Trophoblast cell (in vitro differentiated cells and primary cell): Measurements from ENCODE around the gene CFDP1.

Experiments used
- DNase-seq, 2 donors: peaks; one replicate each; pipeline ENCODE4 v3.0.0-alpha.2; 2016
- H2AFZ ChIP-seq: 2 replicates; pipeline ENCODE4 v1.6.1; 2013; ENCODE audit warnings: low read length, moderate library complexity, mild to moderate bottlenecking; ENCODE audit not compliant: insufficient read depth, poor library complexity
- H2AK5ac ChIP-seq: 2 replicates; pipeline ENCODE4 v1.6.1; 2013; ENCODE audit warnings: mild to moderate bottlenecking, low read length
- H2BK120ac ChIP-seq: 2 replicates; pipeline ENCODE4 v1.6.1; 2013; ENCODE audit warnings: low read length, mild to moderate bottlenecking, moderate library complexity; ENCODE audit not compliant: insufficient read depth, poor library complexity
- H2BK12ac ChIP-seq: 2 replicates; pipeline ENCODE4 v1.6.1; 2013; ENCODE audit warnings: mild to moderate bottlenecking, low read length, moderate library complexity
- H2BK5ac ChIP-seq: 2 replicates; pipeline ENCODE4 v1.6.1; 2013; ENCODE audit warnings: low read length, low read depth, moderate library complexity, mild to moderate bottlenecking; ENCODE audit not compliant: poor library complexity
- H3K14ac ChIP-seq: 2 replicates; pipeline ENCODE4 v1.6.1; 2013; ENCODE audit warnings: mild to moderate bottlenecking, low read length
- H3K18ac ChIP-seq: 2 replicates; pipeline ENCODE4 v1.6.1; 2013; ENCODE audit warnings: mild to moderate bottlenecking, low read length
- H3K23ac ChIP-seq: 2 replicates; pipeline ENCODE4 v1.6.1; 2013; ENCODE audit warnings: low read length
- H3K27ac ChIP-seq: 2 replicates; pipeline ENCODE4 v1.5.1; 2013; ENCODE audit warnings: low read depth, mild to moderate bottlenecking, inconsistent platforms, low read length, moderate library complexity
- H3K27me3 ChIP-seq: 2 replicates; pipeline ENCODE4 v1.6.1; 2013; ENCODE audit warnings: inconsistent platforms, mild to moderate bottlenecking, low read length, moderate library complexity; ENCODE audit not compliant: insufficient read depth
- H3K36me3 ChIP-seq, 2 experiments: 1 replicate in 1 of 2; 2 replicates in 1 of 2; pipeline ENCODE4 v1.6.1; 2013; ENCODE audit warnings: low read length in 2 of 2, mild to moderate bottlenecking in 2 of 2, moderate library complexity in 1 of 2; ENCODE audit not compliant: insufficient read depth in 2 of 2, control insufficient read depth in 1 of 2
- H3K4ac ChIP-seq: 2 replicates; pipeline ENCODE4 v1.6.1; 2013; ENCODE audit warnings: low read depth, mild to moderate bottlenecking, low read length, moderate library complexity
- H3K4me1 ChIP-seq, 2 experiments: 1 replicate in 1 of 2; 2 replicates in 1 of 2; pipeline ENCODE4 v1.6.1; 2013; ENCODE audit warnings: low read length in 2 of 2, mild to moderate bottlenecking in 2 of 2, moderate library complexity in 1 of 2; ENCODE audit not compliant: insufficient read depth in 2 of 2, control insufficient read depth in 1 of 2
- H3K4me2 ChIP-seq: 2 replicates; pipeline ENCODE4 v1.6.1; 2013; ENCODE audit warnings: inconsistent platforms, mild to moderate bottlenecking, low read length, moderate library complexity
- H3K4me3 ChIP-seq: 2 replicates; pipeline ENCODE4 v1.5.1; 2013; ENCODE audit warnings: mild to moderate bottlenecking, low read depth, low read length, inconsistent platforms
- H3K79me1 ChIP-seq: one replicate; pipeline ENCODE4 v1.6.1; 2013; ENCODE audit warnings: low read length
- H3K79me2 ChIP-seq: 2 replicates; pipeline ENCODE4 v1.6.1; 2013; ENCODE audit warnings: low read length, mild to moderate bottlenecking; ENCODE audit not compliant: control insufficient read depth, insufficient read depth, poor library complexity
- H3K9ac ChIP-seq: 2 replicates; pipeline ENCODE4 v1.6.1; 2013; ENCODE audit warnings: mild to moderate bottlenecking, low read length
- H3K9me3 ChIP-seq: 2 replicates; pipeline ENCODE4 v1.6.1; 2013; ENCODE audit warnings: low read depth, mild to moderate bottlenecking, control low read depth, inconsistent platforms, low read length; ENCODE audit not compliant: insufficient read depth
- H4K12ac ChIP-seq: 2 replicates; pipeline ENCODE4 v1.6.1; 2013; ENCODE audit warnings: low read depth, mild to moderate bottlenecking, low read length, moderate library complexity
- H4K8ac ChIP-seq: 2 replicates; pipeline ENCODE4 v1.6.1; 2013; ENCODE audit warnings: low read depth, mild to moderate bottlenecking, low read length, moderate library complexity
- H4K91ac ChIP-seq: one replicate; pipeline ENCODE4 v1.6.1; 2013; ENCODE audit warnings: low read depth, mild to moderate bottlenecking, low read length, moderate library complexity
- WGBS: extraction: QIAGEN DNeasy Blood & Tissue Kit; methylation state at CpG from one replicate; pipeline ENCODE4 v1.1.7; 2013; ENCODE audit warnings: missing lambda C conversion rate; ENCODE audit not compliant: insufficient read length, insufficient coverage; ENCODE audit errors: extremely low coverage; 5-methylcytosine and 5-hydroxymethylcytosine counted together

The CFDP1 gene

GRCh38 chr16:75374388-75374787 lies 58.9 kb downstream of the CFDP1 start:
- H3K23ac ChIP-seq = no peak overlapping the region
- H4K12ac ChIP-seq = no peak overlapping the region
- no peaks in the 10 kb centered on the region for H3K79me2 ChIP-seq
- no peak for DNase-seq
- no peak overlapping the region for H3K14ac ChIP-seq
- H3K4ac ChIP-seq = no peak overlapping the region
- no peaks in the 10 kb centered on the region for H3K9me3 ChIP-seq
- WGBS = no CpG with 5 or more reads among the region's 2 CpGs
- peaks cover 3 to 8% of the 10 kb centered on the region in 2 experiments for H3K4me1 ChIP-seq
- no peak overlapping the region for H4K8ac ChIP-seq
- no peak overlapping the region for H3K9ac ChIP-seq
- H2AK5ac ChIP-seq = no peak overlapping the region
- H3K27me3 ChIP-seq = no peaks in the 10 kb centered on the region
- no peak overlapping the region for H3K18ac ChIP-seq
- H3K36me3 ChIP-seq = no peaks in the 10 kb centered on the region
- H3K27ac ChIP-seq = no peak overlapping the region
- H2BK12ac ChIP-seq = no peak overlapping the region
- H3K4me2 ChIP-seq = no peak overlapping the region
- no peak overlapping the region for H3K4me3 ChIP-seq
- H2BK5ac ChIP-seq = no peak overlapping the region
- no peak overlapping the region for H2BK120ac ChIP-seq
- no peak overlapping the region for H4K91ac ChIP-seq
- peaks cover 2% of the 10 kb centered on the region for H3K79me1 ChIP-seq
- H2AFZ ChIP-seq = no peak overlapping the region

GRCh38 chr16:75372236-75372856 lies 61.0 kb downstream of the CFDP1 start:
- H3K4me2 ChIP-seq = no peak overlapping the region

GRCh38 chr16:75371171-75371570 lies 62.1 kb downstream of the CFDP1 start:
- no CpG with 5 or more reads among the region's 3 CpGs for WGBS
- no peak overlapping the region for H2BK12ac ChIP-seq

More at GRCh38 chr16:75372236-75372856, 61.0 kb downstream of the CFDP1 start:
- Histone ChIP-seq H3K14ac (no peak overlapping the region), H3K4ac (no peak overlapping the region), H3K27me3 (no peaks in the 10 kb centered on the region), H3K79me1 (peaks cover 2% of the 10 kb centered on the region), H3K4me1 (peaks cover 3% of the 10 kb centered on the region in 2 experiments), H2AFZ (no peak overlapping the region), H3K9ac (no peak overlapping the region), H3K9me3 (no peaks in the 10 kb centered on the region), H3K27ac (no peak overlapping the region), H4K8ac (no peak overlapping the region), H3K4me3 (no peak overlapping the region), H3K79me2 (no peaks in the 10 kb centered on the region), H2AK5ac (no peak overlapping the region), H2BK12ac (no peak overlapping the region), H2BK120ac (no peak overlapping the region), H2BK5ac (no peak overlapping the region), H4K91ac (no peak overlapping the region), H4K12ac (no peak overlapping the region), H3K36me3 (no peaks in the 10 kb centered on the region), H3K18ac (no peak overlapping the region), H3K23ac (no peak overlapping the region)
- no peak for DNase-seq
- WGBS = no CpG with 5 or more reads among the region's 3 CpGs

GRCh38 chr16:75364286-75364791 lies 69.0 kb downstream of the CFDP1 start:
- no peak overlapping the region for H3K23ac ChIP-seq
- H4K8ac ChIP-seq = no peak overlapping the region
- no peak overlapping the region for H3K27ac ChIP-seq
- no peak overlapping the region for H2BK12ac ChIP-seq
- no CpG with 5 or more reads among the region's 2 CpGs for whole genome bisulfite sequencing
- H3K79me2 ChIP-seq = no peaks in the 10 kb centered on the region
- no peaks in the 10 kb centered on the region for H3K27me3 ChIP-seq
- H2AFZ ChIP-seq = no peak overlapping the region
- no peak overlapping the region for H3K9ac ChIP-seq
- H2BK5ac ChIP-seq = no peak overlapping the region
- no peak overlapping the region for H2AK5ac ChIP-seq
- no peak overlapping the region for H4K91ac ChIP-seq
- no peak overlapping the region for H3K18ac ChIP-seq
- no peaks in the 10 kb centered on the region for H3K79me1 ChIP-seq
- no peak overlapping the region for H4K12ac ChIP-seq
- no peak overlapping the region for H3K14ac ChIP-seq
- H2BK120ac ChIP-seq = no peak overlapping the region
- H3K4me1 ChIP-seq = no peaks in the 10 kb centered on the region
- H3K4ac ChIP-seq = no peak overlapping the region
- no peak for DNase-seq
- no peak overlapping the region for H3K4me2 ChIP-seq
- H3K36me3 ChIP-seq = peaks cover 2 to 3% of the 10 kb centered on the region in 2 experiments
- no peak overlapping the region for H3K4me3 ChIP-seq
- H3K9me3 ChIP-seq = no peaks in the 10 kb centered on the region

More at GRCh38 chr16:75371171-75371570, 62.1 kb downstream of the CFDP1 start:
- no peak overlapping the region for H3K9ac ChIP-seq
- H3K4me2 ChIP-seq = no peak overlapping the region
- H3K18ac ChIP-seq = no peak overlapping the region
- no peak overlapping the region for H3K27ac ChIP-seq
- H3K4me3 ChIP-seq = no peak overlapping the region
- no peak overlapping the region for H4K8ac ChIP-seq
- H2BK5ac ChIP-seq = no peak overlapping the region
- H3K14ac ChIP-seq = no peak overlapping the region
- peaks cover 0 to 2% of the 10 kb centered on the region in 2 experiments for H3K36me3 ChIP-seq
- no peak overlapping the region for H2BK120ac ChIP-seq
- H4K91ac ChIP-seq = no peak overlapping the region
- H3K27me3 ChIP-seq = no peaks in the 10 kb centered on the region
- H2AFZ ChIP-seq = no peak overlapping the region
- no peak overlapping the region for H2AK5ac ChIP-seq
- H3K4me1 ChIP-seq = no peaks in the 10 kb centered on the region
- H3K79me2 ChIP-seq = no peaks in the 10 kb centered on the region
- no peak overlapping the region for H3K4ac ChIP-seq
- no peak overlapping the region for H3K23ac ChIP-seq
- no peaks in the 10 kb centered on the region for H3K9me3 ChIP-seq
- H4K12ac ChIP-seq = no peak overlapping the region
- H3K79me1 ChIP-seq = no peaks in the 10 kb centered on the region
- DNase-seq = no peak
